Measurements from ENCODE around the gene ZNF648.

Gene ZNF648

DNA sequence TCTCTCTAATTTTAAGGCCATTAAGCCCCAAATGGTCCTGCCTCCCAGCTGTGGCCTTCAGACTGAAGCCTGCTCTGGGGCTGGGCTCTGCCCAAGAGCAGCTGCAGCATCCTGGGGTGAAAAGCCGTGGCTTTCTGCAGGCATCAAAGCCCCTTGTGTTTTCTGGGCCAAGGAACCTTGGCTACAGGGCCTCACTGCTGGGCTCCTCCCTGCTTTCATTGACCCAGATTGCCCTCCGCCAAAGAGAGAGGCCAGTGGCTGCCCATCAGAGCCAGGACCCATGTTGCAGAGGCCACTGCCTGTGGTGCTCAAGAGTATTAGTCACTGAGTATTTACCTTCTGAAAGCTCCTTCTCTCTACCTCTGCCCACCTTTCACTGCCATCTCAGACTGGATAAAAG is 1.6 kb downstream of the ZNF648 start:
- no peak for TF ChIP-seq ZFX (IDR thresholded peaks at IDR 0.05; ENCODE audit: borderline replicate concordance)
- TF ChIP-seq, protein P1, sequence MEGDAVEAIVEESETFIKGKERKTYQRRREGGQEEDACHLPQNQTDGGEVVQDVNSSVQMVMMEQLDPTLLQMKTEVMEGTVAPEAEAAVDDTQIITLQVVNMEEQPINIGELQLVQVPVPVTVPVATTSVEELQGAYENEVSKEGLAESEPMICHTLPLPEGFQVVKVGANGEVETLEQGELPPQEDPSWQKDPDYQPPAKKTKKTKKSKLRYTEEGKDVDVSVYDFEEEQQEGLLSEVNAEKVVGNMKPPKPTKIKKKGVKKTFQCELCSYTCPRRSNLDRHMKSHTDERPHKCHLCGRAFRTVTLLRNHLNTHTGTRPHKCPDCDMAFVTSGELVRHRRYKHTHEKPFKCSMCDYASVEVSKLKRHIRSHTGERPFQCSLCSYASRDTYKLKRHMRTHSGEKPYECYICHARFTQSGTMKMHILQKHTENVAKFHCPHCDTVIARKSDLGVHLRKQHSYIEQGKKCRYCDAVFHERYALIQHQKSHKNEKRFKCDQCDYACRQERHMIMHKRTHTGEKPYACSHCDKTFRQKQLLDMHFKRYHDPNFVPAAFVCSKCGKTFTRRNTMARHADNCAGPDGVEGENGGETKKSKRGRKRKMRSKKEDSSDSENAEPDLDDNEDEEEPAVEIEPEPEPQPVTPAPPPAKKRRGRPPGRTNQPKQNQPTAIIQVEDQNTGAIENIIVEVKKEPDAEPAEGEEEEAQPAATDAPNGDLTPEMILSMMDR (IDR thresholded peaks at IDR 0.05) = no peak

DNA sequence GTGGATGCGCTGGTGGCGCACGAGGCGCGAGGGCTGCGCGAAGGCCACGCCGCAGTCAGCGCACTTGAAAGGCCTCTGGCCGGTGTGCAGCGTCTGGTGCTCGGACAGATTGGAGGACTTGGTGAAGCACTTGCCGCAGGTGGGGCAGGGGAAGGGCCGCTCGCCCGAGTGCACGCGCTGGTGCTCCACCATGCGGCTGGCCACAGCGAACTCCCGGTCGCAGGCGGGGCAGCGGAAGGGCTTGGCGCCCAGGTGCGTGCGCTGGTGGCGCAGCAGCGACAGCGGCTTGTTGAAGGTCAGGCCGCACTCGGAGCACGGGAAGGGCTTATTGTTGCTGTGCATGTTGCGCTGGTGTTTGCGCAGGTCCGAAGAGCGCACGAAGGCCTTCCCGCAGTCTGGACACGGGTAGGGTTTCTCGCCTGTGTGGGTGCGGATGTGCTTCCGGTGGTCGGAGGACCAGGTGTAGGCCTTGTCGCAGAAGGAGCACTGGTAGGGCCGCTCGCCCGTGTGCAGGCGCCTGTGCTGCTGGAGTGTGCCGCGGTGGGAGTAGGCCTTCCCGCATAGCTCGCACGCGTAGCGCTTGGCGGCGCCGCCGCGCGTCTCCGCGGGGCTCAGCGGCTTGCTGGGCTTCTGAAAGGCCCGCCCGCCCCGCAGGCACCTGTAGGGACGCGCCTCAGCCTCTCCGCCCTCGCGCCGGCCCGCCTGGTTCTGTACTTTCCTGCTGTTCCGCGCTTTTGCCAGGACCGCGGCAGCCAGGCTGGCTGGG is 4.7 kb downstream of the ZNF648 start:
- TF ChIP-seq, protein P1 (IDR thresholded peaks at IDR 0.05) = peak; percentile 62
- TF ChIP-seq ZFX (IDR thresholded peaks at IDR 0.05; ENCODE audit: borderline replicate concordance) = no peak
- peak overlapping the region; percentile 37 for H3K27ac ChIP-seq

More for the DNA sequence above, 1.6 kb downstream of the ZNF648 start:
- H3K27ac ChIP-seq = no peak overlapping the region

DNA sequence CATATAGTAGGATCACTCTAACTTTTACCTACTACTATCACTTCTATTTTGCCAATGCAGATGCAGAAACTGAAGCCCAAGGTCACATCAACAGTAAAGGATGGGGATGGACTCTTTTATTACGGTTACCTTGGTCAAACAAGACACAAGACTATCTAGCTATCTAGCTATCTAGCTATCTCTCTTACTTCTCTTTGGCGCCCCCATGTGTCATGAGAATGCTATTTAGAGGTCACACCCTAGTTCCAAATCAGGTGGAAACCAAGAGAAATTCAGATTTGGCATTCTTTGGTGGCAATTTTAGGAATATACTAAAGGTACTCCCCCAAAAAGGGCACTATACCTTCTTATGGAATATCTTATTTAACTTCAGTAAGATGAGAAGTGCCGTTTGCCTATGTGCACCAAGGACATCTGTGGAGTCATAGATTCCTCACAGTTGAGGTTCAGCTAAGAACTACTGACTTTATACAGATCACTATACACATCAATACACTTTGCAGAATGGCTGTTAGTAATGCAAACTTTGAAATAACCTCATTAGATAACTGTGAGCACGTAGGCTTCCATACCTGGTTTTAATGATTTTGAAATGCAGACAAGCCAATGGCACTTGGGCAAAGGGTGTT is 6.7 kb downstream of the ZNF648 start:
- H3K27ac ChIP-seq = no peak overlapping the region
- TF ChIP-seq, protein P1 (IDR thresholded peaks at IDR 0.05) = peak; percentile 84
- no peak for TF ChIP-seq ZFX (IDR thresholded peaks at IDR 0.05; ENCODE audit: borderline replicate concordance)

DNA sequence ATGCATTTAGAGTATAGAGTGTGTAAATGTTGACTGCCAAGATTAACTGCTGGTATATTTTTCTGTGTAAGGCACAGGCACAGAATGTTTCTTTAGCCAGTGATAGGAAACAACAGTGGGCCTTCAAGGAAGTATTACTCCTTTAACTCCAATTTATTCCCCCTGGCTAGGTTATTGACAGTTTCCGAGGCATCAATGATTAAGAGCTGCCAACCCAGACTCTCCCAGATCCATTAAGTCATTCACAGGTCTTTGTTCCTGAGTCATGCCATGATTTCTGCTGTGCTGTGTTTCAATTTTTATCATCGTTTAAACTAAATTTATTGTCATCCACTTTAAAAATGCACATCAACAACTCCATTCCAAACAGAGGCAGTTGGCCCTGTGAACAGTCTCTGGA is 9.2 kb downstream of the ZNF648 start:
- no peak overlapping the region for H3K27ac ChIP-seq
- TF ChIP-seq ZFX (IDR thresholded peaks at IDR 0.05; ENCODE audit: borderline replicate concordance) = no peak
- TF ChIP-seq, protein P1 (IDR thresholded peaks at IDR 0.05) = no peak

DNA sequence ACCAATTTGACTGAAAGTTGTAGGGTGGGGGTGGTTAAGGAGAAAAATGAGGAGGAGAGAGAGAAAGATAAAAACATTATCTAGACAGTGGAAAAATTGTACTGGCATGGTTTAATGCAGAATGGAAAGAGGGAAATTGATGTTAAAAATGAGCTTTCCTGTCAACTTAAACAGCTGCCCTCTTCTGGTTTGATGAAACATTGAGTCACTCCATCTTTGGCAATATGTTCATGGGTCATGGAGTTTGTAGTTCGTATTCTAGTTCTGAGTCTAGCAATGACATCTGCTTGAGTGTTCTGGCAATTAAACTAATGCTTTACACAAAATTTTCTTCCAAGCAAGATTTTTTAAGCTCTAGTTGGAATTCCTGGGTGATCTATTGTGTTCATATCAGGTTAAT is 9.6 kb downstream of the ZNF648 start:
- no peak overlapping the region for H3K27ac ChIP-seq
- no peak for TF ChIP-seq ZFX (IDR thresholded peaks at IDR 0.05; ENCODE audit: borderline replicate concordance)
- TF ChIP-seq, protein P1 (IDR thresholded peaks at IDR 0.05) = no peak

DNA sequence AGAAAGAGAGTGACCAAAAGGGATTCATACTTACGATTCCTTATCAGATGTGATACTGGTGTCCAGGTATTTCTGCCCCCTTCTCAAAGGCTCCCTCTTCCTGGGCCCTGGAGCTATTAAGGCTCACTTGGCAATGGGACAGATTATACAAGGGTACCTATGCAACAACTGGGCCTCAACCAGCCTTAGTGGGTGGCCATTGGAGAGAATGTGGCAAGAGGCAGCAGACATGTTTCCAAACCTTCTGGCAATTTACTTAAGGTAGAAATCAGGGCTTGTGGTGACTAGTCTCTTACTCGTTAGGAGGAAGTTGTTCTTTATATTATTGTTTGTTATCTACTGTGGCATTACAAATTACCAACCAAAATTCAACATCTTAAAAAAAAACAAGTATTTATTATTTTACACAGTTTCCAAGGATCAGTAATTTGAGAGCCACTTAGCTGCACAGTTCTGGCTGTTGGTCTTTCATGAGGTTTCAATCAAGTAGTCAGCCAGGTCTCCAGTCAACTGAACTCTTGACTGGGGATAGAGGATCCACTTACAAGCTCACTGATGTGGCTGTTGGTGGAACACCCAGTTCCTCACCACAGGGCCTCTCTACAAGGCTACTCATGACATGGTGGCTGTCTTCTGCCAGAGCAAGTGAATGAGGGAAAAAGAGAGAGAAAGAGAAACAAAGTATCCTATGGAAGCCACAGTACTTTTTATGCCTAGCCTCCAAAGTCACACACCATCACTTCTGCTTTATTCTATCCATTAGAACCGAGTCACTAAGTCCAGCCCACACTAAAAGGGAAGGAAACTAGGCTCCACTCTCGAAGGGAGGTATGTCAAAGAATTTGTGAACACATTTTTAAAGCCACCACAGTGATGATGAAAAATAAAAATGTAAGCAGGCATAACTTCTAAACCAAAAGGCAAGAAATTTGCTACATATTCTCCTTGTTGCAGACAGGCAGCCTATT is 10.7 kb downstream of the ZNF648 start:
- no peak for TF ChIP-seq ZFX (IDR thresholded peaks at IDR 0.05; ENCODE audit: borderline replicate concordance)
- TF ChIP-seq, protein P1 (IDR thresholded peaks at IDR 0.05) = no peak
- H3K27ac ChIP-seq = no peak overlapping the region

Data from 22Rv1 (cell line).